Germinal center (tissue), 1 donor: ENCODE data around the gene CD40LG.

ENCODE experiments used
- DNase-seq: peaks from one replicate; pipeline ENCODE4 v3.0.0; 2012; ENCODE audit warnings: mixed read lengths, low spot score

CD40LG gene

GRCh38 chrX:136697156-136697555 is 49.2 kb downstream of the CD40LG start:
- DNase-seq = no peak

GRCh38 chrX:136708348-136708747 is 60.4 kb downstream of the CD40LG start:
- DNase-seq = no peak
